ENCODE results near the gene AKAP10. TPM values are rescaled to one million over a fixed set of nuclear protein-coding genes. Genes with fewer than 3 reads are reported as not detected.

Gene AKAP10
- total and polyA plus RNA-seq, 9 donors, result 15.0 to 21.5 (median 17.6) TPM

DNA sequence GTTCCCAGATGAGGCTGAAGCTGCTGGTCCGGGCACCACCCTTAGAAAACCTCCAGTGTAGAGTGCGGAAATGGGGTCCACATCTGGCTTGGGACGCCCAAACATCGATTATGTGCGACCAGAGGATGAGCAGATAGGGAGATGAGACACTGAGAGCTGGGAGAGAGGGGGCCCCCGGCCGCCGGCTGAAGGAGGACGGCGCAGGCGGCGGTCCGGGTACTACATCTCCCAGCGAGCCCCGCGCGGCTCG, 31.3 kb upstream of the AKAP10 start:
- Histone ChIP-seq H3K9me3 (replicated peaks; ENCODE audit: control insufficient read depth, low read depth, low read length) (no peaks in the 10 kb centered on the region), H3K27me3 (ENCODE audit: control insufficient read depth, insufficient read depth, low read length) (peaks cover 42% of the 10 kb centered on the region), H3K4me1 (ENCODE audit: control insufficient read depth, insufficient read depth, low read length) (peaks cover 15% of the 10 kb centered on the region), H3K4me3 (ENCODE audit: low read length) (peak overlapping the region; percentile 38), H3K36me3 (ENCODE audit: control insufficient read depth, insufficient read depth, low read length) (no peaks in the 10 kb centered on the region), H3K27ac (ENCODE audit: low read length) (no peak overlapping the region)
- DNase-seq, result no peak
- 0% methylated on average over 18 of the region's 18 CpGs for WGBS (ENCODE audit: insufficient coverage)

DNA sequence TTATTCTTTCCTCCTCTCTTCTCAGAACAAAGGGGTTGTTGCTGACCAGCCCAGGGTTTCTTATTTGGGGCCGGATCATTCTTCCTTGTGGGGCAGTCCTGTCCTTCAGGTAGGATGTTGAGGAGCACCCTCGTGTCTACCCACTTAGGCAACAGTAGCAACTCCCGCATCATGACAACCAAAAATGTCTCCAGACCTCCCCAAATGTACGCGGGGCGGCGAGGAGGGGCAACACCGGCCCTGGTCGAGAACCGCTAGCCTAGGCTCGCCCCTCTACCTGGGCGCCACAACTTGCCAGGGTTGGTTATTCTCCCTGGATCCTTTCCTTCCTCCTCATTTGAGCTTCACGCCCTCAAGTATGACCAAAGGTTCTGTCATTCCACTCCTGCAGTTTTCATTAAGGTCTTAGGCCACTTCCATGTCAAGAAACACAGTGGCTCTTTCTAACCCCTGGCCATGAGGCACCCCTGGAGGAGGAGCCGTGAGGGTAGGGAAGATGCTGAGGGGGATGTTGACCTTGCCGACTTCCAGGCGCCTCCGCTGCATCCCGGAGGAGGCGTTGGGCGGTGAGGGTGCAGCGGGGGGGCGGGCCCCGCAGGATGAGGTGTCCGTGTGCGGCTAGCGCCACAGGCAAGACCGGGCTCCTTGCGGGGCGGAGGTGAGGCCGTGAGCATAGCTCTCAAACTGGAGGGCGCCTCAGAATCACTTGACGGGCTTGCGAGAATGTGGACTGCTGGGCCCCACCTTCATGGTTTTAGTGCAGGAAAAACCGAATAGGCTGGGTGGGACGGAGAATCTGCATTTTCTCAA, 30.8 kb upstream of the AKAP10 start:
- Histone ChIP-seq H3K9me3 (replicated peaks; ENCODE audit: control insufficient read depth, low read depth, low read length) (no peaks in the 10 kb centered on the region), H3K36me3 (ENCODE audit: control insufficient read depth, insufficient read depth, low read length) (no peaks in the 10 kb centered on the region), H3K4me3 (ENCODE audit: low read length) (peak overlapping the region; percentile 38), H3K27ac (ENCODE audit: low read length) (no peak overlapping the region), H3K4me1 (ENCODE audit: control insufficient read depth, insufficient read depth, low read length) (peaks cover 15% of the 10 kb centered on the region), H3K27me3 (ENCODE audit: control insufficient read depth, insufficient read depth, low read length) (peaks cover 42% of the 10 kb centered on the region)
- 21% methylated on average over 31 of the region's 35 CpGs for WGBS (ENCODE audit: insufficient coverage)
- DNase-seq, result peak; percentile 16

DNA sequence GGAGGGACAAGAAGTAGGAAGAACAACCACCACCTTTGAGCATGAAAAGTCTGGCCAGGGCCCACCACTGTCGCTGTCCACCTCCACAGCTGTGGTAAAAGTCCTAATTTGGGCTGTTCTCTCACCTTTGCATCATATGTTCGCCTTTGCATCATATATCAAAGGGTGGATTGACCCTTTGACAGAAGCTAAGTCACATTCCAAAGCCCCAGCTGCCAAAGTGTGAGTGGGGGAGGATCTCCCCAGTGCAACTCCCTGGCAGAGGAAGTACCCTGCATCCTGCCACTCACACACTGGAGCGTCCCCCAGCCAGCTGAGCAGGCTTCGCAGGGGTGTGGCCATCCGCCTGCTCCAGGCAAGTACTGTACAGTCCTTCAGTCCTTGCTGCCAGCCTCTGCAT, 18.9 kb upstream of the AKAP10 start:
- no peak for DNase-seq
- no peaks in the 10 kb centered on the region for H3K36me3 ChIP-seq (ENCODE audit: control insufficient read depth, insufficient read depth, low read length)
- peaks cover 3% of the 10 kb centered on the region for H3K4me1 ChIP-seq (ENCODE audit: control insufficient read depth, insufficient read depth, low read length)
- H3K27ac ChIP-seq (ENCODE audit: low read length), result no peak overlapping the region
- H3K9me3 ChIP-seq (replicated peaks; ENCODE audit: control insufficient read depth, low read depth, low read length), result no peaks in the 10 kb centered on the region
- no CpG with 5 or more reads among the region's 5 CpGs for WGBS (ENCODE audit: insufficient coverage)
- H3K27me3 ChIP-seq (ENCODE audit: control insufficient read depth, insufficient read depth, low read length), result peaks cover under 1% of the 10 kb centered on the region
- no peak overlapping the region for H3K4me3 ChIP-seq (ENCODE audit: low read length)

DNA sequence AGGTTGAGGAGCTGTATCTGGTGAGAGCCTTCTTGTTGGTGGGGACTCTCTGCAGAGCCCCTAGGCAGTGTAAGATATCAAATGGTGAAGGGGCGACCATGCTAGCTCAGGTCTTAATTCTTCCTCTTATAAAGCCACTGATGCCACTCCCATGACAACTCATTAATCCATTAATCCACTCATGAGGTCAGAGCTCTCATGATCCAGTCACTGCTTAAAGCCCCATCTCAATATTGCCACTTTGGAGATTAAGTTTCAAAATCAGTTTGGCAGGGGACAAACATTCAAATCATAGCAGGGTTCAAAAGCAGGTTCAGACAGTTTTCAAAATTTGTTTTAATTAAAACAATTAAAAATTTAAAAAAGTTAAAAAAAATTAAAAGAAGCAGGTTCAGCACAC, 18.5 kb upstream of the AKAP10 start:
- H3K9me3 ChIP-seq (replicated peaks; ENCODE audit: control insufficient read depth, low read depth, low read length), result no peaks in the 10 kb centered on the region
- H3K4me3 ChIP-seq (ENCODE audit: low read length), result no peak overlapping the region
- no CpG with 5 or more reads among the region's 1 CpG for WGBS (ENCODE audit: insufficient coverage)
- H3K4me1 ChIP-seq (ENCODE audit: control insufficient read depth, insufficient read depth, low read length), result peaks cover 3% of the 10 kb centered on the region
- H3K36me3 ChIP-seq (ENCODE audit: control insufficient read depth, insufficient read depth, low read length), result no peaks in the 10 kb centered on the region
- H3K27me3 ChIP-seq (ENCODE audit: control insufficient read depth, insufficient read depth, low read length), result peaks cover 4% of the 10 kb centered on the region
- no peak for DNase-seq
- H3K27ac ChIP-seq (ENCODE audit: low read length), result no peak overlapping the region

DNA sequence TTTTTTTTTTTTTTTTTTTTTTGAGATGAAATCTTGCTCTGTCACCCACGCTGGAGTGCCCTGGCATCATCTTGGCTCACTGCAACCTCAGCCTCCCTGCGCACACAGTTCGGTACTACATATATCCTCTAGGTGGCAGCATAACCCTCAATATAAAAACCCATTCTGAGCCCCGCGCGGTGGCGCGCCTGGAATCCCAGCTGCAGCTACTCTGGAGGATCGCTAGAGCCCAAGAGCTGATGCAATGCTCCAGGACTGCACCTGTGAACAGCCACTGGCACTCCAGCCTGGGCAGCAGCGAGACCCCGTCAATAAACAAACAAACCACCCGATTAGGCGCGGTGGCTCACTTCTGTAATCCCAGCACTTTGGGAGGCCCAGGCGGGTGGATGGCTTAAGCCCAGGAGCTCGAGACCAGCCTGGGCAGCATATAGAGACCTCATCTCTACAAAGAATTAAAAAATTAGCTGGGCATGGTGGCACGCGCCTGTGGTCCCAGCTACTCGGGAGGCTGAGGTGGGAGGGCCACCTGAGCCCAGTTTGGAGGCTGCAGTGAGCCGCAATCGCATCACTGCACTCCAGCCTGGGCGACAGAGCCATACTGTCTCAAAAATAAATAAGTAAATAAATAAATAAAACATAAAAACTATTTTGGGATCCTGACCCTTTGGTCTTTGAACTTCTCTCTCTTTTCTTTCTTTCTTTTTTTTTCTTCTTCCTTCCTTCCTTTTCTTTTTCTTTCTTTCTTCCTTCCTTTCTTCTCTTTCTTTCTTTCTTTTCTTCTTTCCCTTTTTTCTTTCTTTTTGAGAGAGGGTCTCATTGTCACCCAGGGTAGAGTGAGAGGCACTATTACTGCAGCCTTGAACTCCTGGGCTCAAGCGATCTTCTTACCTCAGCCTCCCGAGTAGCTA, 15.4 kb upstream of the AKAP10 start:
- Histone ChIP-seq H3K4me1 (ENCODE audit: control insufficient read depth, insufficient read depth, low read length) (peaks cover 3% of the 10 kb centered on the region), H3K27me3 (ENCODE audit: control insufficient read depth, insufficient read depth, low read length) (peaks cover 6% of the 10 kb centered on the region)
- WGBS (ENCODE audit: insufficient coverage), result 0% methylated on average over 14 of the region's 24 CpGs

DNA sequence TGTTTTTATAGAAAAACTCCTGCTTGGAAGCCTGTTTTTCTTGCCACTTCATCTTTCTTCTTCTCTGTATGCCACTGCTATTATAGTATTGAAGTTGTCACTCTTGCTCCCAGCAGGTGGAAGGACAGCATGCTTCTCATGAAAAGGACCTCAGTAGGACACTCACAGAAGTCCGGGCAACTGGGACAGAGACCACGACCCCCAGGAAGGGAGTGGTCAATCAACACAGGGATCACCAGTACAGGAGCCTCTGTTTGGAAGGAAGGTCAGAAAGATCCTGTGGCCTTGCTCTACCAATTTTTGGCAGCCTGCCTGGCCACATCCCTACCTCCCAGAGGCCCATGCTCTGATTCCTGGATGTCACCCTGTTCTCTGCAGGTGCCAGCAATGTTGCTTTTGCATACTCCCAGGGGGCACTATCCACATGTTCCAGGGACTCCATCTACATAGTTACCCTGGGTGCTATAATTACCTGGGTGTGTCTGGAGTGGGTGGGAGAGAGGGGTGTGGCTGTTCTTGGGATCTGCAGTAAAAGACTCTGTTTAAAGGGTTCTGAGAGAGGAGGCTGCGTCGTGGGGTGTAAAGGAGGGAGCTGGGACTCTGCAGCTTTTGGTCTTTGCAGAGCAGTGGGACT, 13.7 kb upstream of the AKAP10 start:
- Histone ChIP-seq H3K27ac (ENCODE audit: low read length) (no peak overlapping the region), H3K4me3 (ENCODE audit: low read length) (no peak overlapping the region), H3K9me3 (replicated peaks; ENCODE audit: control insufficient read depth, low read depth, low read length) (no peaks in the 10 kb centered on the region), H3K27me3 (ENCODE audit: control insufficient read depth, insufficient read depth, low read length) (peaks cover 6% of the 10 kb centered on the region), H3K36me3 (ENCODE audit: control insufficient read depth, insufficient read depth, low read length) (no peaks in the 10 kb centered on the region), H3K4me1 (ENCODE audit: control insufficient read depth, insufficient read depth, low read length) (peaks cover 3% of the 10 kb centered on the region)
- DNase-seq, result no peak
- WGBS (ENCODE audit: insufficient coverage), result 63% methylated on average over 2 of the region's 4 CpGs

More for the DNA sequence above, 15.4 kb upstream of the AKAP10 start:
- H3K4me3 ChIP-seq (ENCODE audit: low read length), result no peak overlapping the region
- no peaks in the 10 kb centered on the region for H3K9me3 ChIP-seq (replicated peaks; ENCODE audit: control insufficient read depth, low read depth, low read length)
- H3K27ac ChIP-seq (ENCODE audit: low read length), result no peak overlapping the region
- H3K36me3 ChIP-seq (ENCODE audit: control insufficient read depth, insufficient read depth, low read length), result no peaks in the 10 kb centered on the region
- DNase-seq, result peak; percentile 93

DNA sequence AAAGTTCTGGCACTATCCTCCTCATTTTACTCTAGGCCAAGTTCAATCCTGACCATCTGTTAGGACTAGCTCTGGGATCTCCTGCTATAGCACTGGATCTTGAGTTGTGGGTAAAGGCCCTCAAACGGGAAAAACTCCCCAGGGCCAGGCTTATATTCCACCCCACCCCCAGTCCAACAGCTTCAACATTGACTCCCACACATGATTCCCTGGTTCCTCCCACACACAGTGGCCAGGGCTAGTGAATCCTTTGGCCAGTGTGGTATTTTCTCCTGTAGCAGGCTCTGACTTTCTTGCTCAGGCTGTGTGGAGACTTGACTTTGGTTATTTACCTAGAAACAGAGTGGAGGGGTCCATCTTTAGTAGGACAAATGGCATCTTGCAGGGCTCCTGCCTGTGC, 10.3 kb upstream of the AKAP10 start:
- no CpG with 5 or more reads among the region's 1 CpG for WGBS (ENCODE audit: insufficient coverage)
- Histone ChIP-seq H3K4me1 (ENCODE audit: control insufficient read depth, insufficient read depth, low read length) (peaks cover under 1% of the 10 kb centered on the region), H3K9me3 (replicated peaks; ENCODE audit: control insufficient read depth, low read depth, low read length) (no peaks in the 10 kb centered on the region), H3K4me3 (ENCODE audit: low read length) (no peak overlapping the region), H3K27ac (ENCODE audit: low read length) (no peak overlapping the region), H3K27me3 (ENCODE audit: control insufficient read depth, insufficient read depth, low read length) (peaks cover 6% of the 10 kb centered on the region), H3K36me3 (ENCODE audit: control insufficient read depth, insufficient read depth, low read length) (no peaks in the 10 kb centered on the region)
- no peak for DNase-seq

DNA sequence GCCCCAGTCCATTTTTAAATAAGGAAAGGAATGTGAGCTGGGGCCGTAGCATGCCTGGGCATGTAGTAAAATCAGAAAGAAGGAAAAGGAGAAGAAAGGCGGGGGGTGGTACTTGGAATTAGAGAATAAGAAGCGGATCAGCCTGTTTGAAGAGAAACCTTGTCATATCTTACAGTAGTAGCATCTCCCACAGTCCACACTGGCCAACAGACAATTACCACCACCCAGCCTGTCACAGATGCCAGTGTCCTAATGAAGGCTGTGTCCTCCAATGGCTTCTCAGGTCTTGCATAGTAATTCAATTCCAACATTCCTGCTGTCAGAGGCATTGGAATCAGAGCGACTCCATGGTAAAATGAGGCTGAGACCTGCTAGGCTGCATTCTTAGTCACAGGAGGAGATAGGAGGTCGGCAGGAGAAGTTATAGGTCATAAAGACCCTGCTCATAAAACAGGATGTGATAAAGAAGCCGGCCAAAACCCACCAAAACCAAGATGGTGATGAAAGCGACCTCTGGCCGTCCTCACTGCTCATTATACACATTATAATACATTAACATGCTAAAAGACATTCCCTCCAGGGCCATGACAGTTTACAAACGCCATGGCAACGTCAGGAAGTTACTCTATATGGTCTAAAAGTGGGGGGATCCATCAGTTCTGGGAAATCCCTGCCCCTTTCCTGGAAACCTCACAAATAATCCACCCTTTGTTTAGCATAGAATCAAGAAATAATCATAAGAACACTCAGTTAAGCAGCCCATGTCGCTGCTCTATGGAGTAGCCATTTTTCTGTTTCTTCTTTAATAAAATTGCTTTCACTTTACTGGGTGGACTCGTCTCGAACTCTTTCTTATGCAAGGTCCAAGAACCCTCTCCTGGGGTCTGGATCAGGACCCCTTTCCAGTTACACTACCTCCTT, 9.6 kb upstream of the AKAP10 start:
- Histone ChIP-seq H3K9me3 (replicated peaks; ENCODE audit: control insufficient read depth, low read depth, low read length) (no peaks in the 10 kb centered on the region), H3K36me3 (ENCODE audit: control insufficient read depth, insufficient read depth, low read length) (no peaks in the 10 kb centered on the region), H3K27ac (ENCODE audit: low read length) (no peak overlapping the region), H3K27me3 (ENCODE audit: control insufficient read depth, insufficient read depth, low read length) (peaks cover 6% of the 10 kb centered on the region), H3K4me3 (ENCODE audit: low read length) (no peak overlapping the region), H3K4me1 (ENCODE audit: control insufficient read depth, insufficient read depth, low read length) (no peaks in the 10 kb centered on the region)
- no peak for DNase-seq
- WGBS (ENCODE audit: insufficient coverage), result 90% methylated on average over 2 of the region's 13 CpGs

DNA sequence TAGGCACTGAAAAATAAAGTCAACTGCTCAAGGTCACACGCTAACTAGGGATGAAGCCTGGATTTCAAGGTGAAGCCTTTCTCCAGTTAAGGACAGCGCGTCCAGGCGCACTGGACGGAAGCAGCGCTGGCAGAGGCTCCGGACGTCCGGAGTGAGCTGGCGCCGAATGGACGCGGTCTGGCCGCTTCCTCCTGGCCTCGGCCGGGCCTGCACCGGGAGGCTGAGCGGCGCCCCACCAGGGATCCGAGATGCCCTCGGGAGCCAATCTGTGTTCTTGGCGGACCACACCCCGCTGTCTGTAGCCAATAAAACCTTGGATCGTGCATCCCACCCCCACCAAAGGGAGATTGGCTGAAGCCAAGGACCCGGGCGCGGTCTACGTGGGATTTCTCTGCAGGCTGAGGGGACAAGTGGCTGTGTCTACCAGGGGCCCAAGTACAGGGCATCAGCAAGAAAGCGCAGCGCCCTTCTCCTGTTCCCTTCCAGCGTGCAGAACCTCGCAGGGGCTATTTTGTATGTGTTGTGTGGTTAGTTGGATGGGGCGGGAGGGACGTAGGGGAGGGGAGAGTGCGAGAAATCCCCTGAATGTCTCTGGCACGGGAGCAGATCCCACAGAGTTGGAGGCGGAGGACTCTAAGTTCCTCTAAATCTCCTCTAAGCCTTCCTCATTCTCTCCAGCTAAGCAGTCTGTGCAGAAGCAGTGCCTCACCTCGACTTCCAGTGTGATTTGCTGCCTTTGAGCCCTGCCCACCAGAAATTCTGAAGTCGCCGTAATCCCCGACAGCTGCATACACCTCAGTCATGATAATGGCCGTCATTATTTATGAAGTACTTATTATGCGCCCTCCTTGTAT, 2.5 kb upstream of the AKAP10 start:
- no peaks in the 10 kb centered on the region for H3K36me3 ChIP-seq (ENCODE audit: control insufficient read depth, insufficient read depth, low read length)
- peak; percentile 46 for DNase-seq
- no peaks in the 10 kb centered on the region for H3K9me3 ChIP-seq (replicated peaks; ENCODE audit: control insufficient read depth, low read depth, low read length)
- H3K4me3 ChIP-seq (ENCODE audit: low read length), result no peak overlapping the region
- peaks cover 16% of the 10 kb centered on the region for H3K4me1 ChIP-seq (ENCODE audit: control insufficient read depth, insufficient read depth, low read length)
- no peaks in the 10 kb centered on the region for H3K27me3 ChIP-seq (ENCODE audit: control insufficient read depth, insufficient read depth, low read length)
- H3K27ac ChIP-seq (ENCODE audit: low read length), result no peak overlapping the region
- WGBS (ENCODE audit: insufficient coverage), result 66% methylated on average over 34 of the region's 43 CpGs
